K562 (cell line): ENCODE data around the gene POLDIP3. TPM values are rescaled to one million over a fixed set of nuclear protein-coding genes. Genes with fewer than 3 reads are reported as not detected.

ENCODE experiments used
- ARID1B ChIP-seq: fragments of 450-650 bp; IDR thresholded peaks from 2 replicates; pipeline ENCODE4 v1.6.1; 2016; ENCODE audit warnings: antibody characterized with exemption, mild to moderate bottlenecking, inconsistent platforms
- ARID4B ChIP-seq: sonication (generic); formaldehyde crosslinking; IDR thresholded peaks from 2 replicates; pipeline ENCODE4 v1.8.0; 2022; ENCODE audit warnings: mild to moderate bottlenecking, missing genetic modification reagents
- BACH1 ChIP-seq: fragments of 200-800 bp; sonication (Bioruptor generic); IDR thresholded peaks from 2 replicates; pipeline ENCODE4 v1.6.1; 2016; ENCODE audit warnings: missing genetic modification characterization, missing compliant biosample characterization
- CEBPB ChIP-seq: fragments of 450-650 bp; IDR thresholded peaks from 2 replicates; pipeline ENCODE4 v1.6.1; 2016; ENCODE audit warnings: missing genetic modification characterization, missing compliant biosample characterization
- ELK3 ChIP-seq: fragments of 450-650 bp; formaldehyde crosslinking; IDR thresholded peaks from 2 replicates; pipeline ENCODE4 v1.4.0; 2020; ENCODE audit warnings: mild to moderate bottlenecking
- ETS1 ChIP-seq: conservative IDR thresholded peaks from 2 replicates; pipeline ENCODE4 v1.6.1; 2011; ENCODE audit warnings: low read depth, mild to moderate bottlenecking, low read length; ENCODE audit not compliant: control insufficient read depth
- GMEB1 ChIP-seq: fragments of 250-450 bp; sonication (Bioruptor Pico); IDR thresholded peaks from 2 replicates; pipeline ENCODE4 v1.4.0; 2020; ENCODE audit warnings: mild to moderate bottlenecking
- HES1 ChIP-seq: fragments of 450-650 bp; IDR thresholded peaks from 2 replicates; pipeline ENCODE4 v1.6.1; 2016; ENCODE audit warnings: low read depth, mild to moderate bottlenecking, moderate library complexity
- HMG20B ChIP-seq: fragments of 250-450 bp; sonication (Bioruptor Pico); IDR thresholded peaks from 2 replicates; pipeline ENCODE4 v1.5.0; 2021; ENCODE audit warnings: mild to moderate bottlenecking
- MTF1 ChIP-seq: fragments of 250-450 bp; sonication (Bioruptor Pico); IDR thresholded peaks from 2 replicates; pipeline ENCODE4 v1.9.0; 2021; ENCODE audit warnings: moderate library complexity, mild to moderate bottlenecking, inconsistent platforms, borderline replicate concordance
- NELFE ChIP-seq: IDR thresholded peaks from 2 replicates; pipeline ENCODE4 v1.6.1; 2011; ENCODE audit warnings: mild to moderate bottlenecking; ENCODE audit not compliant: insufficient read depth, insufficient read length
- SMARCB1 ChIP-seq: IDR thresholded peaks from 2 replicates; pipeline ENCODE4 v1.6.1; 2011; ENCODE audit warnings: improper control_type of control experiment, low read depth; ENCODE audit not compliant: insufficient read length
- TBP ChIP-seq: optimal IDR thresholded peaks from 2 replicates; pipeline ENCODE3; 2011; ENCODE audit warnings: low read depth, low read length, improper control_type of control experiment
- ZBED1 ChIP-seq: IDR thresholded peaks from 2 replicates; pipeline ENCODE4 v1.6.1; 2014
- ZBTB26 ChIP-seq: fragments of 450-650 bp; formaldehyde crosslinking; IDR thresholded peaks from 2 replicates; pipeline ENCODE4 v1.4.0; 2022; ENCODE audit warnings: missing genetic modification characterization
- ZNF143 ChIP-seq: sonication (generic); formaldehyde crosslinking; IDR thresholded peaks from 2 replicates; pipeline ENCODE4 v1.9.0; 2022; ENCODE audit warnings: mild to moderate bottlenecking, missing genetic modification reagents
- ZNF184 ChIP-seq: sonication (generic); formaldehyde crosslinking; IDR thresholded peaks from 2 replicates; pipeline ENCODE4 v1.5.0; 2020; ENCODE audit warnings: missing genetic modification reagents
- ZNF347 ChIP-seq: fragments of 450-650 bp; formaldehyde crosslinking; IDR thresholded peaks from 2 replicates; pipeline ENCODE4 v1.4.0; 2020; ENCODE audit warnings: low read depth, mild to moderate bottlenecking, moderate library complexity
- polyA plus RNA-seq, 8 experiments: library from polyadenylated mRNA; depleted of rRNA in 4 of 8; stranded (reverse) in 5 of 8; unstranded in 3 of 8; fragments of >200 nt; fragmentation: Nextera tagmentation in 2 of 8; fragmentation: Illumina TruSeq in 1 of 8; extraction: Ambion mirVana in 2 of 8; extraction: Trizol in 1 of 8; gene quantifications; 2 replicates each; pipeline versions ENCODE4 v1.2.1 to v1.2.3, GENCODE V29; 2011 to 2014; ENCODE audit warnings: inconsistent platforms in 1 of 8, missing spikeins in 1 of 8
- total RNA-seq, 7 experiments: library from RNA; depleted of rRNA in 6 of 7; stranded (reverse); fragments of >200 nt in 6 of 7; fragmentation: Illumina TruSeq in 2 of 7; extraction: Trizol in 2 of 7; gene quantifications; 2 replicates each; pipeline versions ENCODE4 v1.2.1 to v1.2.3, GENCODE V29; 2011 to 2021; ENCODE audit warnings: low replicate concordance in 1 of 7

Gene POLDIP3
- total and polyA plus RNA-seq, 9 of the 15 experiments (the other 6 are each of a cell fraction or from before 2014, with no cell fraction given), result 14.3 to 53.0 (median 26.3) TPM

- TF ChIP-seq ARID4B (CRISPR knock-in tag) (no peak), SMARCB1 (no peak), ZBTB26 (no peak), ZNF347 (CRISPR knock-in tag) (no peak), ZNF143 (CRISPR knock-in tag) (no peak), MTF1 (CRISPR knock-in tag) (no peak), CEBPB (tag) (no peak), GMEB1 (CRISPR knock-in tag) (no peak), TBP (peak; percentile 77), ZBED1 (no peak), BACH1 (tag) (no peak), HES1 (no peak), ZNF184 (CRISPR knock-in tag) (no peak), HMG20B (CRISPR knock-in tag) (no peak), ELK3 (CRISPR knock-in tag) (no peak), ARID1B (no peak), ETS1 (no peak), NELFE (no peak)
These were observed 47.5 kb upstream of the POLDIP3 start (continued) for GRCh38 chr22:42661985-42662831.
